CD4-positive, alpha-beta memory T cell (primary cell): ENCODE results near the gene TMEM270. TPM values are rescaled to one million over a fixed set of nuclear protein-coding genes. Genes with fewer than 3 reads are reported as not detected.
"Not testable (repeated sequence)": the region's sequence is repeated elsewhere in the genome, so short reads cannot be mapped to it uniquely, and the experiment has no call there.

Experiments
- CTCF ChIA-PET: fragments of 350-600 bp; sonication (Branson Sonifier 250); formaldehyde crosslinking; loops from one replicate; lab custom pipeline; 2021; ENCODE audit warnings: inconsistent platforms; ENCODE audit not compliant: partially characterized antibody; lab: Charles Lee
- POLR2A ChIA-PET: fragments of 350-600 bp; sonication (Branson Sonifier 250); formaldehyde crosslinking; loops from one replicate; lab custom pipeline; 2021; ENCODE audit not compliant: partially characterized antibody; lab: Charles Lee
- DNase-seq, 5 donors: peaks; one replicate each; pipeline versions ENCODE4 v3.0.0 to v3.0.0-alpha.2; 2020 to 2022; ENCODE audit warnings: mixed read lengths in 1 of 5
- H3K27ac ChIP-seq: one replicate; pipeline ENCODE4 v1.7.0; 2013; ENCODE audit warnings: low read depth, low read length
- H3K27me3 ChIP-seq: 2 replicates; pipeline ENCODE4 v1.7.0; 2013; ENCODE audit warnings: mild to moderate bottlenecking, low read length, moderate library complexity; ENCODE audit not compliant: insufficient read depth
- H3K36me3 ChIP-seq: 2 replicates; pipeline ENCODE4 v1.7.0; 2013; ENCODE audit warnings: mild to moderate bottlenecking, low read length, moderate library complexity; ENCODE audit not compliant: insufficient read depth
- H3K4me1 ChIP-seq: 2 replicates; pipeline ENCODE4 v1.7.0; 2013; ENCODE audit warnings: mild to moderate bottlenecking, low read length, moderate library complexity; ENCODE audit not compliant: insufficient read depth
- H3K4me3 ChIP-seq, 2 donors: one replicate each; pipeline ENCODE4 v1.7.0; 2013; ENCODE audit warnings: low read length in 2 of 2, mild to moderate bottlenecking in 1 of 2
- H3K9me3 ChIP-seq, 2 donors: one replicate each; pipeline ENCODE4 v1.7.0; 2013; ENCODE audit warnings: low read length in 2 of 2, control low read depth in 1 of 2; ENCODE audit not compliant: control insufficient read depth in 1 of 2
- H3K27ac Mint-ChIP-seq, 7 donors: one replicate each; pipeline ENCODE4 v1.8.0; 2020 to 2021; ENCODE audit warnings: mixed read lengths in 7 of 7, mild to moderate bottlenecking in 6 of 7, inconsistent platforms in 3 of 7, moderate library complexity in 3 of 7
- H3K27me3 Mint-ChIP-seq, 2 donors: one replicate each; pipeline ENCODE4 v1.8.0; 2020 to 2021; ENCODE audit warnings: mixed read lengths in 2 of 2
- H3K36me3 Mint-ChIP-seq, 2 donors: one replicate each; pipeline ENCODE4 v1.8.0; 2020 to 2021; ENCODE audit warnings: mixed read lengths in 2 of 2, inconsistent platforms in 1 of 2, mild to moderate bottlenecking in 1 of 2
- H3K4me1 Mint-ChIP-seq, 4 donors: one replicate each; pipeline ENCODE4 v1.8.0; 2020 to 2021; ENCODE audit warnings: mixed read lengths in 4 of 4, mild to moderate bottlenecking in 1 of 4
- H3K4me3 Mint-ChIP-seq, 8 donors: one replicate each; pipeline ENCODE4 v1.8.0; 2020 to 2021; ENCODE audit warnings: mixed read lengths in 8 of 8, mild to moderate bottlenecking in 7 of 8, moderate library complexity in 6 of 8, inconsistent platforms in 3 of 8
- H3K9me3 Mint-ChIP-seq, 8 donors: one replicate each; pipeline ENCODE4 v1.8.0; 2020 to 2021; ENCODE audit warnings: mixed read lengths in 8 of 8, mild to moderate bottlenecking in 5 of 8, inconsistent platforms in 3 of 8, moderate library complexity in 1 of 8
- intact Hi-C: fragments of 100-400 bp; cut with micrococcal nuclease; formaldehyde crosslinking; loops from one replicate; pipeline ENCODE4 v1.15.1; 2023
- polyA plus RNA-seq, 2 donors: library from polyadenylated mRNA; unstranded; fragments of 300-500 nt; fragmentation: Illumina TruSeq; gene quantifications; one replicate each; pipeline ENCODE4 v1.2.3, GENCODE V29; 2021
- total RNA-seq, 2 experiments: library from RNA; stranded (reverse); gene quantifications; one replicate each; pipeline ENCODE4 v1.2.3, GENCODE V29; 2021

Gene TMEM270
- total and polyA plus RNA-seq, 4 experiments from 2014 or later = not detected

DNA sequence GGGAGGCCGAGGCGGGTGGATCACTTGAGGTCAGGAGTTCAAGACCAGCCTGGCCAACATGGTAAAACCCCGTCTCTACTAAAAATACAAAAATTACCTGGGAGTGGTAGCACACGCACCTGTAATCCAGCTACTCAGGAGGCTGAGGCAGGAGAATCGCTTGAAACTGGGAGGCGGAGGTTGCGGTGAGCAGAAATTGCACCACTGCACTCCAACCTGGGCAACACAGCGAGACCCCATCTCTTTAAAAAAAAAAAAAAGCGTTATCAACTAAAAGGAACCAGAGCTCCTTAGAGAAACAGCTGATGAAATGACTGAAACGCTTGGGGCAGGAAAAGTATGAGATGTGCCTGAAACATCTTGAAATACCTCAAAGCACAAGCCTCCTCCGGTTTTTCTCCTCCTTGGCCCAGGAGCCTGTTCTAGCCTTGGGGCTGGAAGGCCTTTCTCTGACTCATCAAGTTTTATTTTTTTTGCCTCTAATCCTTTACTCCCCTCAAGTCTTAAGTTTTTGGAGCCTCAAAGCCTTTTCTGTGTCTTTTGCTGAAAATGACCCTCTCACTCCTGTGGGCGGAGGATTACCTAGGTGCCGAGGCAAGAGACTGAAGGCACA is 16.0 kb upstream of the TMEM270 start:
- Histone ChIP-seq H3K4me3 (no peak overlapping the region), H3K36me3 (no peaks in the 10 kb centered on the region), H3K4me1 (peaks cover 6% of the 10 kb centered on the region), H3K9me3 (no peaks in the 10 kb centered on the region), H3K27ac (no peak overlapping the region), H3K27me3 (no peaks in the 10 kb centered on the region)
- H3K27me3 Mint-ChIP-seq = peaks cover 0 to 2% of the 10 kb centered on the region in 2 donors
- intact Hi-C loops = no loop called here
- DNase-seq = no peak
- H3K4me3 Mint-ChIP-seq = peak overlapping the region in 1 of 8 donors; percentile 74
- H3K4me1 Mint-ChIP-seq = peaks cover 0 to 16% (median 8%) of the 10 kb centered on the region in 4 donors
- H3K36me3 Mint-ChIP-seq = no peaks in the 10 kb centered on the region
- no peaks in the 10 kb centered on the region for H3K9me3 Mint-ChIP-seq
- POLR2A ChIA-PET = no interaction called here
- CTCF ChIA-PET = interaction anchor here (0.6 to 1.1 kb wide), 2 partner anchors 10 to 29 kb away, joined by 3 to 6 read pairs; no protein-coding TSS in a partner anchor
- H3K27ac Mint-ChIP-seq = peak overlapping the region in 1 of 7 donors; percentile 43

DNA sequence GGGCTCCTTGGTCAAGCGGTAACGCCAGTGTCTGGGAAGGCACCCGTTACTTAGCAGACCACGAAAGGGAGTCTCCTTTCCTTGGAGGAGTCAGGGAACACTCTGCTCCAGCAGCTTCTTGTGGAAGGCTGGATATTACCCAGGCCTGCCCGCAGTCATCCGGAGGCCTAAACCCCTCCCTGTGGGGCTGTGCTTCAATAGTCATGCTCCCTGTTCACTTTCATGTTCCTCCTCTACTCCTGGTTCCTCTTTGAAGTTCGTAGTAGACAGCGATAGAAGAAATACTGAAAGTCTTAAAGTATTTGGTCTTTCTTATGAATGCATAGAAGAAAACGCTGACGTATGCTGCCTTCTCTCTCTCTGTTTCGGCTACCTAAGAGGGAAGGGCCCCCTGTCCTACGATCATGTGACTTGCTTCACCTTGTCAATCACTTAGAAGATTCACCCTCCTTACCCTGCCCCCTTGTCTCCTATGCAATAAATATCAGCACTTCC is 15.2 kb upstream of the TMEM270 start:
- H3K27ac ChIP-seq, H3K9me3 ChIP-seq, H3K36me3 Mint-ChIP-seq, H3K27me3 ChIP-seq, H3K4me3 Mint-ChIP-seq, H3K9me3 Mint-ChIP-seq, H3K27me3 Mint-ChIP-seq, H3K4me3 ChIP-seq, H3K27ac Mint-ChIP-seq, DNase-seq, POLR2A ChIA-PET, H3K36me3 ChIP-seq, intact Hi-C loops, H3K4me1 ChIP-seq: not testable (repeated sequence)
- H3K4me1 Mint-ChIP-seq = peaks cover 0 to 18% (median 9%) of the 10 kb centered on the region in 4 donors
- CTCF ChIA-PET = interaction anchor here (1.1 kb wide), 1 partner anchor 9 kb away, joined by 6 read pairs; no protein-coding TSS in a partner anchor

DNA sequence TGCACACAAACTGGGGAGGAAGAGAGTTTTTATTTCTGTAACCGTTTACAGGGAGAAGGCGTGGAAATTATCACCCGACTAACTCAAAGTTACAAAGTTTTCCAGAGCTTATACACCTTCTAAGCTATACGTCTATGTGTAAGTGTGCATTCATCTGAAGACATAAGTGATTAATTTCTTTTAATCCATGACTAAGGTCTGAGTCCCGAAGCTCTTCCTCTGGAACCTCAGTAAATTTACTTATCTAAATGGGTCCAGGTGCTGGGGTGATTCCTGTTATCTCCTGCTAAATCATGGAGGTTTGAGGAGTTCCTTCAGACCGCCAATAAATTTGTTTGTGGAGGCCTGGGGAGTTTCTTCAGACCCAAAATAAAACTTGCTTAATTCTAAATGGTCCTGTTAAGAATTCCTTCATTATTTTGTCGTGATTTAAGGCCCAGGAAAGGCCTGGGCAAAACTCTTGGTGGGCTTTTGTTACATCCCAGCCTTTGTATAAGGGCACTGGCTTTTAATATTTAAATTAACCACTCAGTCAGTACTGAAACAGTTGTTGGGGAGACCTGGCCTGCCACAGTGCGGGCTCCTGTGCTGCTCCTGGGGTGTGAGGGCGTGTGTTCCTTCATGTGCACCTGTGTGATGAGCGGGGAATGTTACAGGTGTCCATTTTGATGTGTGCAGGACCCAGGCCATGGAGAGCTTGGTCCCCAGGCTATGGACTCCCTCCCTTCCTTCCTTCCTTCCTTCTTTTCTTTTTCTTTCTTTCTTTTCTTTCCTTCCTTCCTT is 12.8 kb upstream of the TMEM270 start:
- no peaks in the 10 kb centered on the region for H3K36me3 ChIP-seq
- intact Hi-C loops = no loop called here
- no peaks in the 10 kb centered on the region for H3K9me3 ChIP-seq
- H3K27ac Mint-ChIP-seq = no peak overlapping the region
- H3K36me3 Mint-ChIP-seq = no peaks in the 10 kb centered on the region
- POLR2A ChIA-PET = no interaction called here
- no peak for DNase-seq
- no peaks in the 10 kb centered on the region for H3K9me3 Mint-ChIP-seq
- peaks cover 9% of the 10 kb centered on the region for H3K4me1 ChIP-seq
- H3K27ac ChIP-seq = no peak overlapping the region
- H3K4me1 Mint-ChIP-seq = peaks cover 4 to 24% (median 11%) of the 10 kb centered on the region in 4 donors
- H3K4me3 ChIP-seq = no peak overlapping the region
- H3K27me3 ChIP-seq = no peaks in the 10 kb centered on the region
- CTCF ChIA-PET = no interaction called here
- peaks cover 0 to 2% of the 10 kb centered on the region in 2 donors for H3K27me3 Mint-ChIP-seq
- no peak overlapping the region for H3K4me3 Mint-ChIP-seq

DNA sequence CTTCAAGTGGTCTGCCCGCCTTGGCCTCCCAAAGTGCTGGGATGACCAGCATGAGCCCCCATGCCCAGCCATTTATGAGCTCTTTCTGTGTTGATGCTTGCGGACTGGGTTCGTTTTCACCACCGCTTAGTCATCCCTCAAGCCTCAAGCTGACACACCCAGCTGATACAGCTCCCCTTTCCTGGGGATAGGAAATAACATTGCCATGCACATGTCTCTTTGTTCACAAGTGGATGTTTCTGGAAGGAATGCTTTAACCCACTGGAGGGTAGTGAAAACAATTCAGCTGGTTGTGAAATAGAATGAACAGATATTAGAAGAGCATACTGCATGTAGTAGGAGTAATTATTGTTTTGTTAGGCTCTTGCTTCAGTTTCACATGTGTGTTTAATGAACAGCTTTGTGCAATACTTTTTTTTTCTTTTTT is 10.2 kb upstream of the TMEM270 start:
- DNase-seq = no peak
- no peaks in the 10 kb centered on the region for H3K9me3 ChIP-seq
- no peaks in the 10 kb centered on the region for H3K36me3 ChIP-seq
- peak overlapping the region in 2 of 8 donors; percentile 13 to 20 for H3K4me3 Mint-ChIP-seq
- POLR2A ChIA-PET = interaction anchor here (0.6 to 1.5 kb wide), 5 partner anchors 9 to 35 kb away, joined by 3 to 7 read pairs (median 3); partner anchors contain the start of gene METTL27
- H3K27ac ChIP-seq = no peak overlapping the region
- intact Hi-C loops = loop anchor here (1.0 kb wide), 1 partner anchor 39 kb away; no protein-coding TSS in a partner anchor
- no peak overlapping the region for H3K4me3 ChIP-seq
- peaks cover 0 to 1% (median 0%) of the 10 kb centered on the region in 8 donors for H3K9me3 Mint-ChIP-seq
- peaks cover 5% of the 10 kb centered on the region in 2 donors for H3K27me3 Mint-ChIP-seq
- no peaks in the 10 kb centered on the region for H3K27me3 ChIP-seq
- CTCF ChIA-PET = interaction anchor here (0.8 to 1.9 kb wide), 4 partner anchors 27 to 40 kb away, joined by 3 to 7 read pairs (median 4); no protein-coding TSS in a partner anchor
- H3K27ac Mint-ChIP-seq = peak overlapping the region in 3 of 7 donors; percentile 7 to 63 (median 45)
- no peaks in the 10 kb centered on the region for H3K36me3 Mint-ChIP-seq
- H3K4me1 ChIP-seq = peaks cover 15% of the 10 kb centered on the region
- peaks cover 5 to 17% (median 9%) of the 10 kb centered on the region in 4 donors for H3K4me1 Mint-ChIP-seq

DNA sequence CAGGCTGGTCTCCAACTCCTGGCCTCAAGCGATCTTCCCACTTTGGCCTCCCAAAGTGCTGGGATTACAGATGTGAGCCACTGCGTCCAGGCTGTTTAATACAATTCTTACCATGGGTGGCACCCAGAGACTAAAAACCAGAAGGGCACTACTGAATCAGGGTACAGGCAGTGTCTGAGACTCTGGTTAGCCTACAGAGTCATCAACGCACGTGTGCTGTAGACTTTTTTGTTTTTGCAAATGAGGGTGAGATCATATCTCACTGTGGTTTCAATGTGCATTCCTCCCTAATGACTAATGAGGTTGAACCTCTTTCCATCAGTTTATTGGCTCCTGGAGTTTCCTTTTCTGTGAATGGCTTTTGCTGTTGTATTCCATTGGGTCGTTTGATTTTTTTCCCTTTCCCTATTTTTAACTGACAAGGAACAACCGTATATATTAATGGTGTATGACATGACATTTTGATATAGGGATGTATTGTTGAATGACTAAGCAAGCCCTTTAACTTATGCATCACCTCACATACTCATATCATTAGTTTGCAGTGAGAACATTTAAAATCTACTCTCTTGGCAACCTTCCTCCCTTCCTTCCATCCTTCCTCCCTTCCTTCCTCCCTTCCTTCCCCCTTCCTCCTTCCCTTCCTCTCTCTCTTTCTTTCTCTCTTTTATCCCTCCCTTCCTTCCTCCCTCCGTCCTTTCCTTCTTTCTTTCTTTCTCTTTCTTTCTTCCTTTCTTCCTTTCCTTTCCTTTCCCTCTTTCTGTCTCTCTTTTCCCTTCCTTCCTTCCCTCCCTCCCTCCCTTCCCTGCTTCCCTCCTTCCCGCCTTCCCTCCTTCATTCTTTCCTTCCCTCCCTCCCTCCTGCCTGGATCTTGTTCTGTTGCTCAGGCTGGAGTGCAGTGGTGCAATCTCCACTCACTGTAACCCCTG is 9.3 kb upstream of the TMEM270 start:
- CTCF ChIA-PET = interaction anchor here (0.8 to 1.9 kb wide), 4 partner anchors 30 to 41 kb away, joined by 3 to 7 read pairs (median 4); no protein-coding TSS in a partner anchor

DNA sequence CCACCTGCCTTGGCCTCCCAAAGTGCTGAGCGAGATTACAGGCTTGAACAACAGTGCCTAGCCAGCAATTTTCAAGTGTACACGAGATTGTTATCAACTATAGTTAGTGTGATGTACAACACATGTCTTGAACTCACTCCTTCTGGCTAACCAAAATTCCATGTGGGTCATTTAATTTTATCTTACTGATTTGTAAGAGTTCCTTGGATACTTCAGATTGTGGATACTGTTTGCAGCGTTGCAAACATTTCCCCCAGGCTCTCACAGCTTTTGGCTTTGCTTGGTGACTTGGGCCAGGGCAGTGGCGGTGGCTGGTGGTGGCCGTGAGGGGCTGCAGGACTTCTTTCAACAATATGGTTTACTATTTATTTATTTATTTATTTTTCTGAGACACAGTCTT is 8.5 kb upstream of the TMEM270 start:
- peaks cover 3 to 11% of the 10 kb centered on the region in 2 donors for H3K27me3 Mint-ChIP-seq
- no peaks in the 10 kb centered on the region for H3K36me3 ChIP-seq
- H3K4me3 Mint-ChIP-seq = no peak overlapping the region
- no peak overlapping the region for H3K27ac ChIP-seq
- CTCF ChIA-PET = interaction anchor here (1.1 kb wide), 1 partner anchor 38 kb away, joined by 3 read pairs; no protein-coding TSS in a partner anchor
- H3K27ac Mint-ChIP-seq = no peak overlapping the region
- peaks cover 0 to 1% (median 0%) of the 10 kb centered on the region in 8 donors for H3K9me3 Mint-ChIP-seq
- peaks cover 17% of the 10 kb centered on the region for H3K4me1 ChIP-seq
- no peaks in the 10 kb centered on the region for H3K36me3 Mint-ChIP-seq
- H3K4me3 ChIP-seq = no peak overlapping the region
- H3K27me3 ChIP-seq = no peaks in the 10 kb centered on the region
- POLR2A ChIA-PET = no interaction called here
- intact Hi-C loops = no loop called here
- H3K4me1 Mint-ChIP-seq = peaks cover 6 to 17% (median 11%) of the 10 kb centered on the region in 4 donors
- no peak for DNase-seq
- H3K9me3 ChIP-seq = no peaks in the 10 kb centered on the region

More for the DNA sequence above, 9.3 kb upstream of the TMEM270 start:
- H3K27ac Mint-ChIP-seq = peak overlapping the region in 6 of 7 donors; percentile 7 to 65 (median 61)
- H3K4me3 Mint-ChIP-seq = peak overlapping the region in 2 of 8 donors; percentile 12 to 53
- peak in 4 of 5 donors; percentile 15 to 53 (median 24) for DNase-seq
- peaks cover 0 to 1% (median 0%) of the 10 kb centered on the region in 8 donors for H3K9me3 Mint-ChIP-seq
- Histone ChIP-seq H3K36me3 (no peaks in the 10 kb centered on the region), H3K27me3 (no peaks in the 10 kb centered on the region), H3K4me1 (peaks cover 17% of the 10 kb centered on the region), H3K27ac (no peak overlapping the region), H3K9me3 (no peaks in the 10 kb centered on the region), H3K4me3 (no peak overlapping the region)
- H3K36me3 Mint-ChIP-seq = no peaks in the 10 kb centered on the region
- intact Hi-C loops = loop anchor here (1.0 kb wide), 1 partner anchor 40 kb away; no protein-coding TSS in a partner anchor
- POLR2A ChIA-PET = interaction anchor here (0.6 to 1.5 kb wide), 4 partner anchors 9 to 36 kb away, joined by 3 to 7 read pairs (median 4); partner anchors contain the start of gene METTL27
- H3K4me1 Mint-ChIP-seq = peaks cover 6 to 17% (median 11%) of the 10 kb centered on the region in 4 donors
- H3K27me3 Mint-ChIP-seq = peaks cover 3 to 9% of the 10 kb centered on the region in 2 donors
